ENCODE data around the gene TNIP1.

DNA sequence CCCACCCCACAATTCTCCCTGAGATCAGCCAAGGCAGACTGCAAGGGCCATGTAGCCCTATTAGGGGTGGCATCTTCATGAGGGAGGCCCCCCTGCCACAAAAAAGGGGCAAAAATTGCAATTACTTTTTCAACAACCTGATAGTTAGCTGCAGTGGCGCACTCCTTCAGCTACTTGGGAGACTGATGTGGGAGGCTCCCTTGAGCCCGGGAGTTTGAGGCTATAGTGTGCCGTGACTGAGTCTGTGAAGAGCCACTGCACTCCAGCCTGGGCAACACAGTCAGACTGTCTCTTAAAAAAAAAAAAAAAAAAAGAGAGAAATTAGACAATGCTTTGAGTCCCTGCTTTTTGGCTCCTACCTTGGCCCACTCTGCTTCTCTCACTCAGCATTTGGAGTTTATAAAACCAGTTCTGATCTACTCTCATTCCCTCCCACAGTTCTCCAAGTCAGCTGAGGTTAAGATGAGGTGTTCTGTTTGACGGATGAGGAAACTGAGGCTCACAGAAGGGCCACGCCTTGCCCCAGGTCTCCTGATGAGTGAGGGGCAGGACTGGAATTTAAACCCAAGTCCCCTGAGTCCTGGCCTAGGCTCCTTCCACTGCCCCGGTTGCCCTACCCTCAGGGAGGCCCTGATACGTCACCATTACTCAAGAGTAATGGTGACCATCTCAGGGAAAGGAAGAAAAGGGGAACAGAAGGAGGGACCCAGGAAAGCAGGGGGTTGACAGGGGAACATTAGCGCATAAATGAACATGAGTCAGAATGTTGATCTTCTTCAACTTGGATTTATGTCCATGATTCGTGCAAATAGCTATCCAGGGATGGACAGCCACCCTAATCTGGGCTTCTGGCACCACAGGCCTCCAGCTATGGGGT is 51.4 kb downstream of the TNIP1 start:
- no peak for TF ChIP-seq POLR2A (IDR thresholded peaks at IDR 0.05)
- TF ChIP-seq, protein P1, sequence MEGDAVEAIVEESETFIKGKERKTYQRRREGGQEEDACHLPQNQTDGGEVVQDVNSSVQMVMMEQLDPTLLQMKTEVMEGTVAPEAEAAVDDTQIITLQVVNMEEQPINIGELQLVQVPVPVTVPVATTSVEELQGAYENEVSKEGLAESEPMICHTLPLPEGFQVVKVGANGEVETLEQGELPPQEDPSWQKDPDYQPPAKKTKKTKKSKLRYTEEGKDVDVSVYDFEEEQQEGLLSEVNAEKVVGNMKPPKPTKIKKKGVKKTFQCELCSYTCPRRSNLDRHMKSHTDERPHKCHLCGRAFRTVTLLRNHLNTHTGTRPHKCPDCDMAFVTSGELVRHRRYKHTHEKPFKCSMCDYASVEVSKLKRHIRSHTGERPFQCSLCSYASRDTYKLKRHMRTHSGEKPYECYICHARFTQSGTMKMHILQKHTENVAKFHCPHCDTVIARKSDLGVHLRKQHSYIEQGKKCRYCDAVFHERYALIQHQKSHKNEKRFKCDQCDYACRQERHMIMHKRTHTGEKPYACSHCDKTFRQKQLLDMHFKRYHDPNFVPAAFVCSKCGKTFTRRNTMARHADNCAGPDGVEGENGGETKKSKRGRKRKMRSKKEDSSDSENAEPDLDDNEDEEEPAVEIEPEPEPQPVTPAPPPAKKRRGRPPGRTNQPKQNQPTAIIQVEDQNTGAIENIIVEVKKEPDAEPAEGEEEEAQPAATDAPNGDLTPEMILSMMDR (IDR thresholded peaks at IDR 0.05 in 4 of 5, conservative IDR thresholded peaks at IDR 0.05 in 1 of 5) = no peak

Data from gastrocnemius medialis (tissue), 4 donors.